Measurements from ENCODE around the gene GNB3. TPM values are rescaled to one million over a fixed set of nuclear protein-coding genes. Genes with fewer than 3 reads are reported as not detected.

GNB3 gene
- total and polyA plus RNA-seq, 9 of the 15 experiments (the other 6 are each of a cell fraction or from before 2014, with no cell fraction given) = 1.4 to 5.8 (median 2.0) TPM

GRCh38 chr12:6828781-6829535 lies 11.8 kb upstream of the GNB3 start (continued):
- no peak for TF ChIP-seq ZNF41 (CRISPR knock-in tag; conservative IDR thresholded peaks at IDR 0.05)
- TF ChIP-seq CREB3 (tag; conservative IDR thresholded peaks at IDR 0.05; ENCODE audit: low read depth) = no peak
- peak; percentile 35; the same call in 1 of the 2 replicates for TF ChIP-seq PHF8 (IDR thresholded peaks at IDR 0.05; ENCODE audit: borderline replicate concordance, low read length)
- no peak for TF ChIP-seq RBM25 (IDR thresholded peaks at IDR 0.05; ENCODE audit: low read depth, low read length, severe bottlenecking)
- no peak for TF ChIP-seq CCAR2 (IDR thresholded peaks at IDR 0.05; ENCODE audit: low read depth, low read length)
- TF ChIP-seq GTF2E2 (tag; IDR thresholded peaks at IDR 0.05) = 0 out of 2 replicates have a peak, but pooled peaks have one; percentile 38
- no peak for TF ChIP-seq TAF7 (tag; IDR thresholded peaks at IDR 0.05)
- TF ChIP-seq HMG20A (CRISPR knock-in tag; conservative IDR thresholded peaks at IDR 0.05) = no peak
- TF ChIP-seq CTCF (IDR thresholded peaks at IDR 0.05 in 2 of 3, conservative IDR thresholded peaks at IDR 0.05 in 1 of 3; ENCODE audit: insufficient read depth in 2 of 3, low read depth in 1 of 3, low read length in 3 of 3) = no peak
- TF ChIP-seq ZNF174 (CRISPR knock-in tag; IDR thresholded peaks at IDR 0.05) = no peak
- no peak for TF ChIP-seq DLX4 (CRISPR knock-in tag; IDR thresholded peaks at IDR 0.05)
- no peak for TF ChIP-seq PTTG1 (tag; IDR thresholded peaks at IDR 0.05; ENCODE audit: low read depth)
- TF ChIP-seq KAT7 (CRISPR knock-in tag; IDR thresholded peaks at IDR 0.05; ENCODE audit: borderline replicate concordance) = no peak
- no peak for TF ChIP-seq ZNF395 (CRISPR knock-in tag; IDR thresholded peaks at IDR 0.05)
- TF ChIP-seq FOXA3 (CRISPR knock-in tag; conservative IDR thresholded peaks at IDR 0.05 in 1 of 2, IDR thresholded peaks at IDR 0.05 in 1 of 2) = no peak
- TF ChIP-seq ZC3H8 (IDR thresholded peaks at IDR 0.05) = no peak
- TF ChIP-seq POLR3G (IDR thresholded peaks at IDR 0.05; ENCODE audit: extremely low read depth, insufficient read length, insufficient replicate concordance) = no peak
- TF ChIP-seq GTF2A2 (tag; IDR thresholded peaks at IDR 0.05) = no peak
- TF ChIP-seq KDM4B (IDR thresholded peaks at IDR 0.05; ENCODE audit: borderline replicate concordance in 2 of 2, low read depth in 1 of 2) = 0 out of 4 replicates have a peak, but pooled peaks of 1 of the 2 experiments have one; percentile 11
- peak; percentile 25; the same call in 1 of the 2 replicates for TF ChIP-seq L3MBTL2 (IDR thresholded peaks at IDR 0.05)
- peak; percentile 99 for TF ChIP-seq EGR1 (conservative IDR thresholded peaks at IDR 0.05)
- TF ChIP-seq MAZ (CRISPR knock-in tag; conservative IDR thresholded peaks at IDR 0.05 in 1 of 2, IDR thresholded peaks at IDR 0.05 in 1 of 2) = peak in 1 of 2 experiments; percentile 53; a peak in 2 of 4 replicates

Data from K562 (cell line).